Uterus (tissue), 4 donors: ENCODE measurements around the gene MACROD1. TPM values are rescaled to one million over a fixed set of nuclear protein-coding genes. Genes with fewer than 3 reads are reported as not detected.

ENCODE experiments used
- DNase-seq, 2 donors: peaks; one replicate each; pipeline ENCODE4 v3.0.0-alpha.2; 2019 to 2020
- H3K27ac ChIP-seq, 2 donors: fragments of 200-600 bp; sonication (generic); 1 replicate in 1 of 2; 2 replicates in 1 of 2; pipeline ENCODE4 v1.5.1; 2016 to 2018
- H3K27me3 ChIP-seq, 2 donors: fragments of 200-600 bp; sonication (generic); one replicate each; pipeline ENCODE4 v1.5.1; 2018 to 2019; ENCODE audit warnings: control low read depth in 1 of 2
- H3K36me3 ChIP-seq, 2 donors: fragments of 200-600 bp; sonication (generic); one replicate each; pipeline ENCODE4 v1.5.1; 2019; ENCODE audit warnings: control low read depth in 1 of 2
- H3K4me1 ChIP-seq, 2 donors: fragments of 200-600 bp; sonication (generic); one replicate each; pipeline ENCODE4 v1.5.1; 2018 to 2019; ENCODE audit warnings: control low read depth in 1 of 2
- H3K4me3 ChIP-seq, 2 donors: fragments of 200-600 bp; sonication (generic); 1 replicate in 1 of 2; 2 replicates in 1 of 2; pipeline ENCODE4 v1.5.1; 2018 to 2019; ENCODE audit warnings: mild to moderate bottlenecking in 1 of 2
- H3K9me3 ChIP-seq, 2 donors: fragments of 200-600 bp; sonication (generic); one replicate each; pipeline ENCODE4 v1.5.1; 2019; ENCODE audit warnings: control low read depth in 1 of 2
- POLR2A ChIP-seq, 2 donors: fragments of 450-650 bp; IDR thresholded peaks; one replicate each; pipeline ENCODE4 v1.6.1; 2016; ENCODE audit warnings: antibody characterized with exemption in 2 of 2, mild to moderate bottlenecking in 1 of 2, moderate library complexity in 1 of 2
- intact Hi-C: fragments of 100-400 bp; cut with DNase I; formaldehyde crosslinking; loops from one replicate; pipeline ENCODE4 v1.15.1; 2023; ENCODE audit warnings: low total_unique reads
- total RNA-seq, 4 donors: library from RNA; depleted of rRNA in 3 of 4; stranded (reverse); fragments of >200 nt in 3 of 4; gene quantifications; one replicate each; pipeline versions ENCODE4 v1.1.0 to v1.2.4, GENCODE V29; 2014 to 2023
- TF ChIP-seq, protein P1 (sequence below), 4 experiments: fragments of 200-600 bp in 2 of 4; fragments of 450-650 bp in 2 of 4; sonication (generic) in 2 of 4; IDR thresholded peaks; one replicate each; pipeline ENCODE4 v1.5.1; 2016 to 2019; ENCODE audit warnings: antibody characterized with exemption in 4 of 4, mild to moderate bottlenecking in 2 of 4, moderate library complexity in 1 of 4
- donor health status: DM: yes; HTN: yes; CAD: no.

MACROD1 gene
- total RNA-seq, 4 donors from 2014 or later, result 1.8 to 27.1 (median 6.6) TPM

DNA sequence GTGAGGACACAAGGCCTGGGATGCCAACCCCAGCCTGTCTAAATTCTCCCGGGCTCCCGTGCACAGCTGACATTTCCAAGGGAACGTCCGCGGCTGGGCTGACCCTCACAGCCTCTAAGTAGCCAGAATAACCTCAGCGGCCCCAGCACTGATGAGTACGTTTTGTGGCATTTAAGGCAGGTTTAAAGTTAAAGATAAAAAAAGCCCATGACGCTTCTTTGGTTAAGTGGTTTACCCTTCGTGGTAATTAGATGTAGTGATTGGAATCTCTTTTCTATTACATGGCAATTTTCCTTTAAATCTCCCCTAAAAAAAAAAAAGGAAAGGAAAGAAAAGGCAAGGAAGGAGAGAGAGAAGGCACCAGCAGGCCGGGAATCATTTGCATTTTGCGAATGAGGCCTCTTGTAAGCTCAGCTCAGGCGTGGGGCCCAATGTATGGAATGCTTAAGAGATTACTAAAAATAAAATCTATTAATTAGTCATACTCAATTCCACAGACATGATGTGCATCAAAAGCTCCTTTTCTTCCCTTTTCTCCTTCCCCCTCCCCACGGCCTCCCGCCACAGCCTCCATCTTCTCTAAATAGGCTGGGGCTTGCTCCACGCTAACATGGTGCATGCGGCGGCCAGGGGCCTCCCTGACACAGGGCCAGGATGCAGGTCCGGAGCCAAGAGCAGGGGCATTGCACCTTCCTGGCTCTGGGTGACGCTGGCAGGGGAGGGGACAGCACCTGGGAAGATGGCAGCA lies 44.1 kb downstream of the MACROD1 start:
- H3K36me3 ChIP-seq, result no peaks in the 10 kb centered on the region
- intact Hi-C loops, result no loop called here
- TF ChIP-seq POLR2A (IDR thresholded peaks at IDR 0.05), result no peak
- TF ChIP-seq, protein P1, sequence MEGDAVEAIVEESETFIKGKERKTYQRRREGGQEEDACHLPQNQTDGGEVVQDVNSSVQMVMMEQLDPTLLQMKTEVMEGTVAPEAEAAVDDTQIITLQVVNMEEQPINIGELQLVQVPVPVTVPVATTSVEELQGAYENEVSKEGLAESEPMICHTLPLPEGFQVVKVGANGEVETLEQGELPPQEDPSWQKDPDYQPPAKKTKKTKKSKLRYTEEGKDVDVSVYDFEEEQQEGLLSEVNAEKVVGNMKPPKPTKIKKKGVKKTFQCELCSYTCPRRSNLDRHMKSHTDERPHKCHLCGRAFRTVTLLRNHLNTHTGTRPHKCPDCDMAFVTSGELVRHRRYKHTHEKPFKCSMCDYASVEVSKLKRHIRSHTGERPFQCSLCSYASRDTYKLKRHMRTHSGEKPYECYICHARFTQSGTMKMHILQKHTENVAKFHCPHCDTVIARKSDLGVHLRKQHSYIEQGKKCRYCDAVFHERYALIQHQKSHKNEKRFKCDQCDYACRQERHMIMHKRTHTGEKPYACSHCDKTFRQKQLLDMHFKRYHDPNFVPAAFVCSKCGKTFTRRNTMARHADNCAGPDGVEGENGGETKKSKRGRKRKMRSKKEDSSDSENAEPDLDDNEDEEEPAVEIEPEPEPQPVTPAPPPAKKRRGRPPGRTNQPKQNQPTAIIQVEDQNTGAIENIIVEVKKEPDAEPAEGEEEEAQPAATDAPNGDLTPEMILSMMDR (IDR thresholded peaks at IDR 0.05), result no peak
- no peaks in the 10 kb centered on the region for H3K9me3 ChIP-seq
- no peaks in the 10 kb centered on the region for H3K27me3 ChIP-seq
- H3K4me1 ChIP-seq, result no peaks in the 10 kb centered on the region
- H3K4me3 ChIP-seq, result no peak overlapping the region
- no peak overlapping the region for H3K27ac ChIP-seq
- DNase-seq, result no peak

DNA sequence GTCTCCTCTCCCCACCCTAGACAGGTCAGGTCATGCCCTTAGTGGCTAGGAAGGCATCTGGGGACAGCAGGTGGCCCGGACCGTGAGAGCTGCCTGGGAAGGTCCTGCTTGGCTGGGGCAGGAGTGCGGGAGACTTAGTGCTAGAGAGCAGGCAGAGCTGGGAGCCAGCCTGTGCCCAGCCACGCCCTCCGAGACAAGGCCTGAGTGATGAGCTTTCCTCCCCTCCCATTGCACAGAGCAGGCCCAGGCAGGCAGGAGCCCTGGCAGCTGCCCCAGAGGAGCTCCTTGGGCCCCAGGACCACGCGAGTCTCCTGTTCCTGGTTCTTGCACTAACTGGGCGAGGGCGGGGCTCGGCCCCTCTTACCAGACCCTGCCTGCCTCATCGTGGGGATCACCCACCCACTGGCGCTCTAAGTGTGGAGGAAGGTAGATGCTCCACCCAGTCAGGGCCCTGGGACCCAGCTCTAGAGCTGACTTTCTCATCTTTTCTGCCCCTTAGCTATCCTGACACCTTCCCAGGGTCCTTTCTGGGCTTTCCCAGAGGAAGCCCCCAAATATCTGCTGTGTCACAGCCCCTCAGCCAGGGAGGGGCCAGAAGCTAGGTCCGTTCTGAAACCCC lies 44.9 kb downstream of the MACROD1 start:
- Histone ChIP-seq H3K27me3 (no peaks in the 10 kb centered on the region), H3K27ac (no peak overlapping the region)

DNA sequence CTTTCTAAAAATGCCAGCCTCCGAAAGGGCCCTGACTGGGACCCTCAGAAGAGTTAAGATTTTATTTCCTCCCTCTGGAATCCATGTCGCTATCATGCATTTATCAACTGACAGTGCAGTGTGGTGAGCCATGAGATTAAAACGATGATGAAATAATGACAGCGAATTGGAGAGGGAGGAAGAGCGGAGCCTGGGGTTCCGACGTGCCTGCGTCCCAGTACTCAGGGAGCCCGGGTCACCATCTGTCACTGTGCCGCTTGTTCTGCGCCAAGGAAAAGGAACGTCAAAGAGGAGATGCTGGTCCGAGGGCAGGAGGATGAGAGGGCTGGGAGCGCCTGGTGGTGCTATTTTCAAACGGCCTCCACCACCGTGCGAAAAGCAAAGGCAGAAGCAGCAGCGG lies 46.2 kb downstream of the MACROD1 start:
- DNase-seq, result no peak
- Histone ChIP-seq H3K4me1 (no peaks in the 10 kb centered on the region), H3K36me3 (no peaks in the 10 kb centered on the region), H3K9me3 (no peaks in the 10 kb centered on the region), H3K27ac (no peak overlapping the region), H3K27me3 (no peaks in the 10 kb centered on the region), H3K4me3 (no peak overlapping the region)
- intact Hi-C loops, result no loop called here
- TF ChIP-seq POLR2A (IDR thresholded peaks at IDR 0.05), result no peak
- TF ChIP-seq, protein P1 (IDR thresholded peaks at IDR 0.05), result no peak

More for the DNA sequence above, 44.9 kb downstream of the MACROD1 start:
- TF ChIP-seq POLR2A (IDR thresholded peaks at IDR 0.05), result no peak
- TF ChIP-seq, protein P1 (IDR thresholded peaks at IDR 0.05), result no peak
- H3K9me3 ChIP-seq, result no peaks in the 10 kb centered on the region
- H3K36me3 ChIP-seq, result no peaks in the 10 kb centered on the region
- no peaks in the 10 kb centered on the region for H3K4me1 ChIP-seq
- no peak for DNase-seq
- intact Hi-C loops, result no loop called here
- no peak overlapping the region for H3K4me3 ChIP-seq

DNA sequence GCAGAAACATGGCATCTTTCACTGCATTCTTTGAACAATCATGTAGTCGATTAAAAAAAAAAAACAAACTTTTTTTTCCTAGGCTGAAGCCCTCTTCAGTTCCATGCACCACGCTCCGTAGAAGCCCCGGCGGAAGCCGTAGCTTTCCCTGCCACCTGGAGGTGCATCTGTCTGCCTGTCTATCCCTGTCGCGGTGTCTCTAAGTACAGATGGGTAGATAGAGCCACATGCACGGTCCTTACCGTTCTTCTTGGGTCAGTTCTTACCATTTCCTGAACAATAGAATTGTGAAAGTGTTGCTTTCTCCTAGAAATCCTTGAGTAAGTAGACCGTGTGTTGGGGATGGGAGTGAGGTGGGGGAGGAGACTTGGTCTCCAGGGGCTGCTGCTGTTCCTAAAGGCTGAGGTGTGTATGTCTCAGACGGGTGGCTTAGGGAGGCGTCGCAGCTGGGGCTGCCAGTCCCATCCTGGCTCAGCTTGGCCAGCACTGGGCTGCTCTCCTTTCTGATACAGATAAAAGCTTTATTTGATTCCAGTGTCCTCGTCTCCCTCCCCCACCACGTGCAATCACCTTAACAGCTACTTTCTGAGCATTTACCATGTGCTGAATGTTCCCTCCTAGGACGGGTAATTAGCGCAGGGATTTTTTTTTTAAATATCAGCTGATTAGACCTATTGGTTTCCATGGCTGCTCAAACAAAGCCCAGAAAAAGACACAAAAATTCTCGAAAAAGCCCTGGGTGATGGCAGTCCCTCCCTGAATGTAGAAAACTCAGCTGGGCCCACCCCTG lies 46.8 kb downstream of the MACROD1 start:
- Histone ChIP-seq H3K4me1 (no peaks in the 10 kb centered on the region), H3K9me3 (no peaks in the 10 kb centered on the region), H3K27me3 (no peaks in the 10 kb centered on the region), H3K4me3 (no peak overlapping the region), H3K27ac (no peak overlapping the region), H3K36me3 (no peaks in the 10 kb centered on the region)
- TF ChIP-seq, protein P1 (IDR thresholded peaks at IDR 0.05), result no peak
- intact Hi-C loops, result no loop called here
- DNase-seq, result no peak
